CD4-positive, alpha-beta T cell (primary cell): ENCODE results near the gene TRUB2. TPM values are rescaled to one million over a fixed set of nuclear protein-coding genes. Genes with fewer than 3 reads are reported as not detected.

Experiments
- ATAC-seq: fragments of 200-7000 bp; cut with Tn5 transposase; one replicate; pipeline ENCODE4 v1.10.0; 2022; ENCODE audit warnings: mild to moderate bottlenecking; ENCODE audit not compliant: poor library complexity
- CTCF ChIA-PET: fragments of 350-600 bp; sonication (Branson Sonifier 250); formaldehyde crosslinking; loops from one replicate; lab custom pipeline; 2021; ENCODE audit warnings: antibody characterized with exemption, inconsistent platforms; lab: Charles Lee
- POLR2A ChIA-PET: fragments of 350-600 bp; sonication (Branson Sonifier 250); formaldehyde crosslinking; loops from one replicate; lab custom pipeline; 2021; ENCODE audit warnings: antibody characterized with exemption, inconsistent platforms; lab: Charles Lee
- DNase-seq, 14 experiments: peaks; one replicate each; pipeline ENCODE4 v3.0.0-alpha.2; 2013 to 2020; ENCODE audit warnings: mixed read lengths in 2 of 14
- H3K27ac ChIP-seq, 2 donors: one replicate each; pipeline versions ENCODE4 v1.5.1 to v1.7.0; 2013; ENCODE audit warnings: low read length in 2 of 2, low read depth in 1 of 2, mild to moderate bottlenecking in 1 of 2
- H3K27me3 ChIP-seq, 2 experiments: 1 replicate in 1 of 2; 2 replicates in 1 of 2; pipeline versions ENCODE4 v1.6.1 to v1.7.0; 2013; ENCODE audit warnings: low read length in 2 of 2, control low read depth in 1 of 2, mild to moderate bottlenecking in 1 of 2, moderate library complexity in 1 of 2; ENCODE audit not compliant: insufficient read depth in 2 of 2, control insufficient read depth in 1 of 2
- H3K36me3 ChIP-seq: one replicate; pipeline ENCODE4 v1.6.1; 2013; ENCODE audit warnings: low read length, control low read depth; ENCODE audit not compliant: insufficient read depth
- H3K4me1 ChIP-seq: one replicate; pipeline ENCODE4 v1.6.1; 2013; ENCODE audit warnings: low read length, control low read depth; ENCODE audit not compliant: insufficient read depth
- H3K4me3 ChIP-seq: one replicate; pipeline ENCODE4 v1.5.1; 2013; ENCODE audit warnings: mild to moderate bottlenecking, low read length, moderate library complexity
- H3K9me3 ChIP-seq, 2 experiments: 1 replicate in 1 of 2; 2 replicates in 1 of 2; pipeline versions ENCODE4 v1.6.1 to v1.7.0; 2013; ENCODE audit warnings: low read length in 2 of 2, mild to moderate bottlenecking in 2 of 2, control low read depth in 1 of 2, moderate library complexity in 1 of 2; ENCODE audit not compliant: control insufficient read depth in 1 of 2, insufficient read depth in 1 of 2
- H3K27ac Mint-ChIP-seq: one replicate; pipeline ENCODE4 v1.8.0; 2020; ENCODE audit warnings: mixed read lengths
- H3K27me3 Mint-ChIP-seq: one replicate; pipeline ENCODE4 v1.8.0; 2021; ENCODE audit warnings: mixed read lengths
- H3K36me3 Mint-ChIP-seq: one replicate; pipeline ENCODE4 v1.8.0; 2021; ENCODE audit warnings: low read depth, mixed read lengths
- H3K4me1 Mint-ChIP-seq: one replicate; pipeline ENCODE4 v1.8.0; 2021; ENCODE audit warnings: low read depth, mixed read lengths
- H3K4me3 Mint-ChIP-seq: one replicate; pipeline ENCODE4 v1.8.0; 2020; ENCODE audit warnings: mild to moderate bottlenecking, mixed read lengths
- H3K9me3 Mint-ChIP-seq: one replicate; pipeline ENCODE4 v1.8.0; 2020; ENCODE audit warnings: mixed read lengths
- CTCF ChIP-seq: fragments of 200-600 bp; IDR thresholded peaks from one replicate; pipeline ENCODE4 v1.8.0; 2022; ENCODE audit warnings: antibody characterized with exemption, mild to moderate bottlenecking
- intact Hi-C, 2 experiments: fragments of 100-400 bp; cut with DNase I in 1 of 2; cut with micrococcal nuclease in 1 of 2; formaldehyde crosslinking; loops; one replicate each; pipeline versions ENCODE4 v1.15.1 to v1.9.0; 2023 to 2025; cut with DNase I, micrococcal nuclease
- total RNA-seq, 174 experiments: library from RNA in 2 of 174; stranded (reverse) in 2 of 174; gene quantifications; one replicate each; pipeline ENCODE4 v1.2.3 and lab custom pipeline; 2021 to 2026

The TRUB2 gene
- total RNA-seq, 2 experiments from 2014 or later = 4.8 to 6.5 TPM

DNA sequence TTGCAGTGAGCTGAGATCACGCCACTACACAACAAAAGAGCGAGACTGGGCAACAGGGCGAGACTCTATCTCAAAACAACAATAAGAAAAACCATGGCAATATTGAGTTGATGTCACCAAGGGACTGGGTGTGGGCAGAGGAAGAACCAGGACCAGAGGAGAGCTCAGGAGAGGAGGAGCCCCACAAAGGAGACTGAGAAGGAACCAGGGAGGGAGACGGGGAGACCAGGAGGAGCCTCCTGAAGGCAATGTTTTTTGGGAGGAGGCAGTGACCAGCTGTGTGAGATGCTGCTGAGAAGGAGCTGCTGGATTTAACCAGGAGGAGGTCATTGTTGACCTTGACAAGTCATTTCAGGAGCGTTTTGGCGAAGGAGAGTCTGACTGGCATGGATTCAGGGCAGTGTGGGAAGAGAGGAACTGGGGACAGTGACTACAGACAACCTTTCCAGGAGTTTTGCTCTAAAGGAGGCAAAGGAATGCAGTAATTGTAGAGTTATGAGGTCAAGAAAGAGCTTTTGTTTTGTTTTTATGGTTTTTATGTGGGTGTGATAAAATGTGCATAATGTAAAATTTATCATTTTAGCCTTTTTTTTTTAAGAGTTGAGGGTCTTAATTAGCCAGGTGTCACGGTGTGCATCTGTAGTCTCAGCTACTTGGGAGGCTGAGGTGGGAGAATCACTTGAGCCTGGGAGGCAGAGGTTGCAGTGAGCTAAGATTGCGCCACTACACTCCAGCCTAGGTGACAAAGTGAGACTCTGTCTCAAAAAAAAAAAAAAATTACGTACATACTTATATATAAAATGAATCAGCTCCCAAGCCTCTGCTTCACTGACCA lies 17.9 kb downstream of the TRUB2 start:
- Histone ChIP-seq H3K4me1 (no peaks in the 10 kb centered on the region), H3K4me3 (no peak overlapping the region), H3K27ac (no peak overlapping the region), H3K36me3 (peaks cover 4% of the 10 kb centered on the region), H3K27me3 (no peaks in the 10 kb centered on the region), H3K9me3 (peaks cover 0 to under 1% of the 10 kb centered on the region in 2 experiments)
- no peak overlapping the region for H3K4me3 Mint-ChIP-seq
- intact Hi-C loops = no loop called here
- peaks cover 12% of the 10 kb centered on the region for H3K36me3 Mint-ChIP-seq
- DNase-seq (no peak), ATAC-seq (no peak)
- peak overlapping the region; percentile 49 for H3K27ac Mint-ChIP-seq
- CTCF ChIA-PET = interaction anchor here (0.5 to 1.5 kb wide), 2 partner anchors 9 to 109 kb away, joined by 3 to 4 read pairs; no protein-coding TSS in a partner anchor
- H3K9me3 Mint-ChIP-seq = no peaks in the 10 kb centered on the region
- no peak for TF ChIP-seq CTCF
- no peaks in the 10 kb centered on the region for H3K4me1 Mint-ChIP-seq
- POLR2A ChIA-PET = no interaction called here
- H3K27me3 Mint-ChIP-seq = no peaks in the 10 kb centered on the region

- ATAC-seq (no peak), DNase-seq (no peak)
- no peaks in the 10 kb centered on the region for H3K4me1 ChIP-seq
- peaks cover 4% of the 10 kb centered on the region for H3K36me3 Mint-ChIP-seq
- H3K27me3 Mint-ChIP-seq = no peaks in the 10 kb centered on the region
- POLR2A ChIA-PET = no interaction called here
- no peak for TF ChIP-seq CTCF
- no peaks in the 10 kb centered on the region for H3K36me3 ChIP-seq
- H3K4me3 Mint-ChIP-seq = no peak overlapping the region
- CTCF ChIA-PET = no interaction called here
- H3K4me3 ChIP-seq = no peak overlapping the region
- H3K9me3 ChIP-seq = no peaks in the 10 kb centered on the region
- H3K9me3 Mint-ChIP-seq = no peaks in the 10 kb centered on the region
- H3K4me1 Mint-ChIP-seq = peaks cover 5% of the 10 kb centered on the region
- H3K27ac ChIP-seq = no peak overlapping the region
- H3K27me3 ChIP-seq = no peaks in the 10 kb centered on the region
- H3K27ac Mint-ChIP-seq = no peak overlapping the region
- intact Hi-C loops = loop anchor here in 1 of 2 experiments (5.0 kb wide), 1 partner anchor 63 kb away; no protein-coding TSS in a partner anchor
Observed at GRCh38 chr9:128298535-128299482, 23.4 kb downstream of the TRUB2 start.

GRCh38 chr9:128297221-128297773 lies 24.9 kb downstream of the TRUB2 start:
- Histone ChIP-seq H3K9me3 (no peaks in the 10 kb centered on the region), H3K4me3 (no peak overlapping the region), H3K27ac (no peak overlapping the region), H3K27me3 (no peaks in the 10 kb centered on the region), H3K36me3 (no peaks in the 10 kb centered on the region), H3K4me1 (no peaks in the 10 kb centered on the region)
- Mint-ChIP-seq H3K27me3 (no peaks in the 10 kb centered on the region), H3K36me3 (peaks cover 4% of the 10 kb centered on the region), H3K9me3 (no peaks in the 10 kb centered on the region), H3K4me3 (no peak overlapping the region), H3K27ac (no peak overlapping the region), H3K4me1 (peaks cover 5% of the 10 kb centered on the region)
- TF ChIP-seq CTCF = no peak
- ATAC-seq (no peak), DNase-seq (no peak)
- POLR2A ChIA-PET = no interaction called here
- CTCF ChIA-PET = no interaction called here
- intact Hi-C loops = loop anchor here in 1 of 2 experiments (5.0 kb wide), 1 partner anchor 65 kb away; no protein-coding TSS in a partner anchor
